ENCODE results near the gene APOBR. TPM values are rescaled to one million over a fixed set of nuclear protein-coding genes. Genes with fewer than 3 reads are reported as not detected.

Gene APOBR
- total and polyA plus RNA-seq, 2 of the 13 experiments (the other 11 are each of a cell fraction or from before 2014, with no cell fraction given) = 0.03 TPM; not detected in 1

DNA sequence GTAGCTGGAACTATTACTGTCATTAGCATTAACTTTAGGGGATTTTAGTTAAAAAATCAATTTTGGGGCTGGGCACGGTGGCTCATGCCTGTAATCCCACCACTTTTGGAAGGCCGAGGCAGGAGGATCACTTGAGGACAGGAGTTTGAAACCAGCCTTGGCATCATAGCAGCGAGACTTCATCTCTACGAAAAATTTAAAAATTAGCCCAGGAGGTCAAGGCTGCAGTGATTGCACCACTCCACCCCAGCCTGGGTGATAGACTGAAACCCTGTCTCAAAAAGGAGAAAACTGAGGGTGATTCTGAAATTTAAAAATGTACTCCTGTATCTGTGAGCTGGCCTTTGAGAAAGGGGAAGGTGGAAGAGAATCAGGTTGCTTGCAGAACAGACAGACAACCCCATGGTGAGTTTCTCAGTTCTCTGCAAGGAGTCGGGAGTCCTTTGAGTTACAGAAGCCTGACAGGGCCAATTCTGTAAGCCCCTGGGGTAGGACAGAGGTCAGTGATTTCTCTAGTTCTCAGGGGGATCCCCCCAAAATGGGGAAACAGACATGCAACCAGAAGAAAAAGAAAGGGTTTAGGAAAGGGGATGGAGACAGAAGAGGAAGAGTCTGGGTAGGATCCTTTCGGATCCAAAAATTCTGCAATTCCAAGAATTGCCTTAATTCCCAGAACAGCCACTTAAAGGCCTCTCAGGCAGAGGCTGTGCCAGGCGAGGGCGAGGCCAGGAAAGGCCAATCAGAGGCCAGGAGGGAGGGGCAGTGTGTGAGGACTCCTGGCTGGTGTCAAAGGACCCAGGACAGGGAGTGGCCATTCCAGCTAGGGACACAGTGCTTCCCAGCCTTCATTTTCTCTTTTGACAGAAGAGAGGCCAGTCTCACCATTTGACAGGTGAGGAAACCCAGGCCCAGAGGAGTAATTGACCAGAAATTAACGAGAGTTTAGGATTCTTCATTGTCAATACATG is 37.6 kb downstream of the APOBR start (continued):
- TF ChIP-seq, protein P1, sequence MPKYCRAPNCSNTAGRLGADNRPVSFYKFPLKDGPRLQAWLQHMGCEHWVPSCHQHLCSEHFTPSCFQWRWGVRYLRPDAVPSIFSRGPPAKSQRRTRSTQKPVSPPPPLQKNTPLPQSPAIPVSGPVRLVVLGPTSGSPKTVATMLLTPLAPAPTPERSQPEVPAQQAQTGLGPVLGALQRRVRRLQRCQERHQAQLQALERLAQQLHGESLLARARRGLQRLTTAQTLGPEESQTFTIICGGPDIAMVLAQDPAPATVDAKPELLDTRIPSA (CRISPR knock-in tag; IDR thresholded peaks at IDR 0.05; ENCODE audit: borderline replicate concordance) = no peak
- TF ChIP-seq, protein P2, sequence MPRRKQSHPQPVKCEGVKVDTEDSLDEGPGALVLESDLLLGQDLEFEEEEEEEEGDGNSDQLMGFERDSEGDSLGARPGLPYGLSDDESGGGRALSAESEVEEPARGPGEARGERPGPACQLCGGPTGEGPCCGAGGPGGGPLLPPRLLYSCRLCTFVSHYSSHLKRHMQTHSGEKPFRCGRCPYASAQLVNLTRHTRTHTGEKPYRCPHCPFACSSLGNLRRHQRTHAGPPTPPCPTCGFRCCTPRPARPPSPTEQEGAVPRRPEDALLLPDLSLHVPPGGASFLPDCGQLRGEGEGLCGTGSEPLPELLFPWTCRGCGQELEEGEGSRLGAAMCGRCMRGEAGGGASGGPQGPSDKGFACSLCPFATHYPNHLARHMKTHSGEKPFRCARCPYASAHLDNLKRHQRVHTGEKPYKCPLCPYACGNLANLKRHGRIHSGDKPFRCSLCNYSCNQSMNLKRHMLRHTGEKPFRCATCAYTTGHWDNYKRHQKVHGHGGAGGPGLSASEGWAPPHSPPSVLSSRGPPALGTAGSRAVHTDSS (CRISPR knock-in tag; conservative IDR thresholded peaks at IDR 0.05) = no peak
- TF ChIP-seq ATF7-NPFF (CRISPR knock-in tag; IDR thresholded peaks at IDR 0.05; ENCODE audit: low read depth) (no peak), ZNF367 (CRISPR knock-in tag; IDR thresholded peaks at IDR 0.05; ENCODE audit: borderline replicate concordance) (no peak), ZNF207 (IDR thresholded peaks at IDR 0.05; ENCODE audit: borderline replicate concordance) (no peak), KMT2A (CRISPR knock-in tag; IDR thresholded peaks at IDR 0.05) (no peak), ZNF10 (CRISPR knock-in tag; IDR thresholded peaks at IDR 0.05; ENCODE audit: borderline replicate concordance, low read depth) (no peak), MXD4 (CRISPR knock-in tag; IDR thresholded peaks at IDR 0.05) (no peak; the same call in 1 of the 2 replicates), ZNF768 (CRISPR knock-in tag; IDR thresholded peaks at IDR 0.05) (no peak), MIER3 (CRISPR knock-in tag; IDR thresholded peaks at IDR 0.05; ENCODE audit: borderline replicate concordance) (no peak; the same call in 1 of the 2 replicates), SOX13 (IDR thresholded peaks at IDR 0.05) (no peak), SOX13 (CRISPR knock-in tag; conservative IDR thresholded peaks at IDR 0.05 in 1 of 2, IDR thresholded peaks at IDR 0.05 in 1 of 2) (no peak), ETV6 (CRISPR knock-in tag; conservative IDR thresholded peaks at IDR 0.05) (no peak), HNRNPH1 (optimal IDR thresholded peaks at IDR 0.05; ENCODE audit: low read depth, low read length) (no peak)
- TF ChIP-seq, protein P3, sequence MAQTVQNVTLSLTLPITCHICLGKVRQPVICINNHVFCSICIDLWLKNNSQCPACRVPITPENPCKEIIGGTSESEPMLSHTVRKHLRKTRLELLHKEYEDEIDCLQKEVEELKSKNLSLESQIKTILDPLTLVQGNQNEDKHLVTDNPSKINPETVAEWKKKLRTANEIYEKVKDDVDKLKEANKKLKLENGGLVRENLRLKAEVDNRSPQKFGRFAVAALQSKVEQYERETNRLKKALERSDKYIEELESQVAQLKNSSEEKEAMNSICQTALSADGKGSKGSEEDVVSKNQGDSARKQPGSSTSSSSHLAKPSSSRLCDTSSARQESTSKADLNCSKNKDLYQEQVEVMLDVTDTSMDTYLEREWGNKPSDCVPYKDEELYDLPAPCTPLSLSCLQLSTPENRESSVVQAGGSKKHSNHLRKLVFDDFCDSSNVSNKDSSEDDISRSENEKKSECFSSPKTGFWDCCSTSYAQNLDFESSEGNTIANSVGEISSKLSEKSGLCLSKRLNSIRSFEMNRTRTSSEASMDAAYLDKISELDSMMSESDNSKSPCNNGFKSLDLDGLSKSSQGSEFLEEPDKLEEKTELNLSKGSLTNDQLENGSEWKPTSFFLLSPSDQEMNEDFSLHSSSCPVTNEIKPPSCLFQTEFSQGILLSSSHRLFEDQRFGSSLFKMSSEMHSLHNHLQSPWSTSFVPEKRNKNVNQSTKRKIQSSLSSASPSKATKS (CRISPR knock-in tag; IDR thresholded peaks at IDR 0.05) = no peak
- TF ChIP-seq, protein P4, sequence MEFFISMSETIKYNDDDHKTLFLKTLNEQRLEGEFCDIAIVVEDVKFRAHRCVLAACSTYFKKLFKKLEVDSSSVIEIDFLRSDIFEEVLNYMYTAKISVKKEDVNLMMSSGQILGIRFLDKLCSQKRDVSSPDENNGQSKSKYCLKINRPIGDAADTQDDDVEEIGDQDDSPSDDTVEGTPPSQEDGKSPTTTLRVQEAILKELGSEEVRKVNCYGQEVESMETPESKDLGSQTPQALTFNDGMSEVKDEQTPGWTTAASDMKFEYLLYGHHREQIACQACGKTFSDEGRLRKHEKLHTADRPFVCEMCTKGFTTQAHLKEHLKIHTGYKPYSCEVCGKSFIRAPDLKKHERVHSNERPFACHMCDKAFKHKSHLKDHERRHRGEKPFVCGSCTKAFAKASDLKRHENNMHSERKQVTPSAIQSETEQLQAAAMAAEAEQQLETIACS (CRISPR knock-in tag; IDR thresholded peaks at IDR 0.05) = no peak
- TF ChIP-seq, protein P5, sequence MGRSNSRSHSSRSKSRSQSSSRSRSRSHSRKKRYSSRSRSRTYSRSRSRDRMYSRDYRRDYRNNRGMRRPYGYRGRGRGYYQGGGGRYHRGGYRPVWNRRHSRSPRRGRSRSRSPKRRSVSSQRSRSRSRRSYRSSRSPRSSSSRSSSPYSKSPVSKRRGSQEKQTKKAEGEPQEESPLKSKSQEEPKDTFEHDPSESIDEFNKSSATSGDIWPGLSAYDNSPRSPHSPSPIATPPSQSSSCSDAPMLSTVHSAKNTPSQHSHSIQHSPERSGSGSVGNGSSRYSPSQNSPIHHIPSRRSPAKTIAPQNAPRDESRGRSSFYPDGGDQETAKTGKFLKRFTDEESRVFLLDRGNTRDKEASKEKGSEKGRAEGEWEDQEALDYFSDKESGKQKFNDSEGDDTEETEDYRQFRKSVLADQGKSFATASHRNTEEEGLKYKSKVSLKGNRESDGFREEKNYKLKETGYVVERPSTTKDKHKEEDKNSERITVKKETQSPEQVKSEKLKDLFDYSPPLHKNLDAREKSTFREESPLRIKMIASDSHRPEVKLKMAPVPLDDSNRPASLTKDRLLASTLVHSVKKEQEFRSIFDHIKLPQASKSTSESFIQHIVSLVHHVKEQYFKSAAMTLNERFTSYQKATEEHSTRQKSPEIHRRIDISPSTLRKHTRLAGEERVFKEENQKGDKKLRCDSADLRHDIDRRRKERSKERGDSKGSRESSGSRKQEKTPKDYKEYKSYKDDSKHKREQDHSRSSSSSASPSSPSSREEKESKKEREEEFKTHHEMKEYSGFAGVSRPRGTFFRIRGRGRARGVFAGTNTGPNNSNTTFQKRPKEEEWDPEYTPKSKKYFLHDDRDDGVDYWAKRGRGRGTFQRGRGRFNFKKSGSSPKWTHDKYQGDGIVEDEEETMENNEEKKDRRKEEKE (IDR thresholded peaks at IDR 0.05) = no peak
- TF ChIP-seq, protein P6, sequence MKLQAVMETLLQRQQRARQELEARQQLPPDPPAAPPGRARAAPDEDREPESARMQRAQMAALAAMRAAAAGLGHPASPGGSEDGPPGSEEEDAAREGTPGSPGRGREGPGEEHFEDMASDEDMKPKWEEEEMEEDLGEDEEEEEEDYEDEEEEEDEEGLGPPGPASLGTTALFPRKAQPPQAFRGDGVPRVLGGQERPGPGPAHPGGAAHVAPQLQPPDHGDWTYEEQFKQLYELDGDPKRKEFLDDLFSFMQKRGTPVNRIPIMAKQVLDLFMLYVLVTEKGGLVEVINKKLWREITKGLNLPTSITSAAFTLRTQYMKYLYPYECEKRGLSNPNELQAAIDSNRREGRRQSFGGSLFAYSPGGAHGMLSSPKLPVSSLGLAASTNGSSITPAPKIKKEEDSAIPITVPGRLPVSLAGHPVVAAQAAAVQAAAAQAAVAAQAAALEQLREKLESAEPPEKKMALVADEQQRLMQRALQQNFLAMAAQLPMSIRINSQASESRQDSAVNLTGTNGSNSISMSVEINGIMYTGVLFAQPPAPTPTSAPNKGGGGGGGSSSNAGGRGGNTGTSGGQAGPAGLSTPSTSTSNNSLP (IDR thresholded peaks at IDR 0.05; ENCODE audit: low read depth, low read length) = no peak

Data from HepG2 (cell line).